Inflammatory macrophage treated with lipopolysaccharide for 1 hour (primary cell): ENCODE measurements around the gene RTEL1.
A peak's percentile ranks its signal among the peaks of the same experiment; 100 is the strongest.

Source experiments
- DNase-seq, 2 donors: peaks; one replicate each; pipeline ENCODE4 v3.0.0-alpha.2; 2020 to 2022

The RTEL1 gene

GRCh38 chr20:63673951-63674350 is 15.8 kb downstream of the RTEL1 start:
- DNase-seq = no peak

DNA sequence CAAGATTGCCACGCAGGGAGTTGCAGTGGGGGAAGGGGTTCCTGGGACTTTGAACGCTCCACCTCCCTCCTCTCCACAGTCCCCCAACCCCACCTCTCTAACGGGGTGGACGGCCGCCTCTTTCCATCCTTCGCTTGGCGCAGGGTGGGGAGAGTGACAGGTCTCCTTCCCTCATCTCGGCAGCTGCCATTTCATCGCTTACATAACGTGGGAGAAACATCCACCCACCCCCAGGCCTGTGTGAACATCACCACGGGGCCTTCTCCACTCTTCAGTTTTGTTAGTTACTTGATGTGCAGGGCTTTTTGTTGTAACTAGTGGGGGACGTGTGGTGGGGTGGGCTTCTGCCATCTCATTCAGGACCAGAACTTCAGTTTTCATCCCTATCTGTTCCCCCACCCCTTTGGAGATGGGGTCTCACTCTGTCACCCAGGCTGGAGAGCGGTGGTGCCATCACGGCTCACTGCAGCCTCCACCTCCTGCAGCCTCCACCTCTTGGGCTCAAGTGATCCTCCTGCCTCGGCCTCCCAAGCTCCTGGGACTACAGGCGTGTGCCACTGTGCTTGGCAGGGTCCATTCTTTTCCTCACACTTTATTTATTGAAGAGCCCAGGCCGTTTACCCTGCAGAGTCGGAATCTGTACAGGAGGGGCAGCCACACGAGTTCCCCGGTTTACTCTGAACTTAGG is 17.7 kb downstream of the RTEL1 start:
- DNase-seq = no peak

DNA sequence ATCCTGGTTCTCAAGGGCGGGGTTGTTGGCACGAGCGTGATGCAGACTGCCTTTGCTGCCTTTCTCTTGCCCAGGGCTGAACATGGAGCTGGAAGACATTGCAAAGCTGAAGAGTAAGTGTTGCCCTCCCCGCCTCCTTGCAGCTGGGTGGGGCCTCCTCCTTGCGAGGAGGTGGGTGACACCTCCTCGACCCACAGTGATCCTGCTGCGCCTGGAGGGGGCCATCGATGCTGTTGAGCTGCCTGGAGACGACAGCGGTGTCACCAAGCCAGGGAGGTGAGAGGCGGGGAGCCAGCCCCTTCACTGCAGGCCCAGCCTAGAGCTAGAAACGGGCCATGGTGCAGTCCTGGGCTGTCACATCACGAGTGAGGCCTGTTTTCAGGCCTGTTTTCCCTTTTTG is 20.0 kb downstream of the RTEL1 start:
- no peak for DNase-seq

GRCh38 chr20:63678667-63679465 is 20.8 kb downstream of the RTEL1 start:
- no peak for DNase-seq

DNA sequence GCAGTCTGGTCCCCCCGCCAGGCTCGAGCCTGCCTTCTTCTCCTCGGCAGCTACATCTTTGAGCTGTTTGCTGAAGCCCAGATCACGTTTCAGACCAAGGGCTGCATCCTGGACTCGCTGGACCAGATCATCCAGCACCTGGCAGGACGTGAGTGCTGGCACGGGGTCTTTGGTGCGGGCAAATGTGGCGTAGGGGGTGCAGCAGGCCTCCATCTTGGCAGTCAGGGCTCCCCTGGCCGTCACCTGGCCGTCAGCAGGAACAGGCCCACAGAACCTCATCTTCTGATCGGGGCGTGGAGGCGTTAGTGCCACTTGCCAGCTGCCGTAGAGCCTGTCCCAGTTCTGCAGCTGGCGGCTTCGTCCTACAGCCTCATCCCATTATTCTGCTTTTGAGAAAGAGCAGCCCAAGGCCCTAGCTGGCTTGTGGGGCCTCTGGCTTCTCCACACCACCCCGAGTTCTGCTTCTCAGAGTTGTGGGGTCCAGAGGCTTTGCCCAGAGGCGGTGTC is 21.7 kb downstream of the RTEL1 start:
- no peak for DNase-seq

GRCh38 chr20:63680427-63680826 is 22.3 kb downstream of the RTEL1 start:
- no peak for DNase-seq

- no peak for DNase-seq
Measured at GRCh38 chr20:63680857-63681608, 22.9 kb downstream of the RTEL1 start.

- DNase-seq = no peak
Measured at GRCh38 chr20:63681609-63682142, 23.6 kb downstream of the RTEL1 start.

GRCh38 chr20:63682384-63683139 is 24.4 kb downstream of the RTEL1 start:
- DNase-seq = peak; percentile 10 to 41

- DNase-seq = no peak
Measured at GRCh38 chr20:63685269-63686026, 27.3 kb downstream of the RTEL1 start.

DNA sequence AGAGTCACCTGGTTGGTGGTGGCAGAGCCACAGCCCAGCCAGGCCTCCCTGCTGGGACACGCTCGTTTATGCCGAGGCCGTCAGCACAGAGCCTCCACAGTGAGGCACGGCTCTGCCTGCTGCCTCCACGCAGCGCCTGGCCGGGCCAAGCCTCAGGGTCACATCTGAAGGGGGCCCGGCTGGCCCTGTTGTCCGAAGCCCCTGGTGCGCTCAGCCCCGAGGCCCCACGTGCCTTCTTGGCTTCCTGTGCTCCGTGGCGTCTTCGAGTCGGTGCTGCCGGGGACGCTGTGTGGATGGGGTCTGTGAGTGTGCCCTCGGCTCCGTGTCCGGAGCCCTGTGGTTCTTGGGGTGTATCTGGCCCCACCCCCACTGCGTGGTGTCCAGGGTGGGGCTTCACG is 28.0 kb downstream of the RTEL1 start:
- no peak for DNase-seq

DNA sequence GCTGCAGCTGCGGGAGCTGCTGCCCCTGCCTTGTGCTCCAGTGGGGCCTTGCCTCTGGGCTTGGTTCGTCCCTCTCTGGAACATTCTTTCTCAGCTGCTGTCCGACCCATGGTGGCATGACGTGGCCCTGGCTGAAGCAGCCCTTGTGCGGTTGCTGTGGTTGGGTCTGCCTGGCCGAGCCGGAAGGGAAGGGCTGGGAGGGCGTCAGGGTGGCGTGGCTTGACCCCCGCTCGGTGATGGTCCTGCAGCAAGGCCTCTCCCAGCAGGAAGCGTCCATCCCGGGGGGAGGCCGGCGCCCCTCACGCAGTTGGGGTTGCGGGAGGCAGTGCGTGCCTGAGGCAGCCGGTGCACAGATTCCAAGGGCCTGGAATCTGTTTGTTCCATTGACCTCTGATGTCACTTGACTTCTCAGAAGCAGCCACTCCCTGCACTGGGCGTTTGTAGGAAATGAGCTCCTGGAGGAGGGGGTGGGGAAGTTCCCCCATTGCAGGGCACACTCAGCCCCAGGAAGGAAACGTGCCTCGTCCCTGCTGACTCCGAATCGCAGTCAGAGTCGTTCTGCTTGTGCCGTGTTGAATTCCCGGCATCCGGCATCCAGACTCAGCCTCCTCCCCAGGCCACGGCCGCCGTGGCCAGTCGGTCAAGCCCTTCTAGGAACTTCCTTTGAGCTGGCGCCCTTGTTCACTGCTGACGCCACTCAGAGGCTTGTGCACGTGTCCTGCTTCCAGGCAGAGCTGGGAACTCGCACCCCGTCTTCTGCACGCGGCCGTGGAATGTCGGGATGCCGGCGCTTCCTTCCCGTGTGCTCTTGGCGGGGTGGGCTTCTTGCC is 28.6 kb downstream of the RTEL1 start:
- peak; percentile 92 to 94 for DNase-seq

DNA sequence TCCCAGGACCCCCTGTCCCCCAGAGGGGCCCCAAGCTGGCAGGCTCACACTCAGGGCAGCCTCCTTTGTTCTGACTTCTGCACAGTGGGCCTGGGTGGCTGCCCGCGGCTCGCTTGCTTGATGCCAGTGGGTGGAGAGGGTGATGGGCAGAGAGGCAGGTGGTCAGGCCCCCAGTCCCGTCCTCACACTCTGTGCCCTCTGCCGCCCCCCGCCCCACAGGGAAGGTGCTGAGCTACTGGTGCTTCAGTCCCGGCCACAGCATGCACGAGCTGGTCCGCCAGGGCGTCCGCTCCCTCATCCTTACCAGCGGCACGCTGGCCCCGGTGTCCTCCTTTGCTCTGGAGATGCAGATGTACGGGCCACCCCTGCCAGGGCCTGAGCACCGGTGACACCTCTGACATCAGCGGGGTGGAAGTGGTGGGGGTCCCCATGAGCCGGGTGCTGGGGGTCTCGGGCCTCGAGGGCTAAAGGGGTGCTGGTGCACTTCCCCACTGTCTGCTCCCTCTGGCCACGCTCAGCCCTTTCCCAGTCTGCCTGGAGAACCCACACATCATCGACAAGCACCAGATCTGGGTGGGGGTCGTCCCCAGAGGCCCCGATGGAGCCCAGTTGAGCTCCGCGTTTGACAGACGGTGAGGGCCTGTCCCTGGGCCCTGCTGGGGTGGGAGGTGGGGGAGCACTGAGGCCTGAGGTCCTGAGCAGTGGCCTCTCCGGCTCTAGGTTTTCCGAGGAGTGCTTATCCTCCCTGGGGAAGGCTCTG is 29.5 kb downstream of the RTEL1 start:
- no peak for DNase-seq

- no peak for DNase-seq
Measured at GRCh38 chr20:63688228-63689045, 30.3 kb downstream of the RTEL1 start.

GRCh38 chr20:63689046-63690002 is 31.2 kb downstream of the RTEL1 start:
- no peak for DNase-seq

GRCh38 chr20:63690003-63690897 is 32.1 kb downstream of the RTEL1 start:
- DNase-seq = no peak
